Skeletal muscle tissue (tissue), 4 donors: ENCODE data around the gene PPFIA4. TPM values are rescaled to one million over a fixed set of nuclear protein-coding genes. Genes with fewer than 3 reads are reported as not detected.

Source experiments
- H3K27ac ChIP-seq: one replicate; pipeline ENCODE4 v1.7.0; 2013; ENCODE audit warnings: mild to moderate bottlenecking, low read depth, low read length, inconsistent platforms
- H3K27me3 ChIP-seq, 3 donors: one replicate each; pipeline ENCODE4 v1.7.0; 2013; ENCODE audit warnings: low read length in 3 of 3; ENCODE audit not compliant: control insufficient read depth in 3 of 3, insufficient read depth in 3 of 3
- H3K36me3 ChIP-seq, 3 donors: one replicate each; pipeline ENCODE4 v1.7.0; 2013; ENCODE audit warnings: low read length in 3 of 3; ENCODE audit not compliant: control insufficient read depth in 3 of 3, insufficient read depth in 3 of 3
- H3K4me1 ChIP-seq, 3 donors: one replicate each; pipeline ENCODE4 v1.7.0; 2013; ENCODE audit warnings: low read length in 3 of 3, mild to moderate bottlenecking in 3 of 3; ENCODE audit not compliant: control insufficient read depth in 3 of 3, insufficient read depth in 3 of 3
- H3K4me3 ChIP-seq, 3 donors: one replicate each; pipeline ENCODE4 v1.7.0; 2013; ENCODE audit warnings: low read length in 3 of 3
- H3K9ac ChIP-seq, 3 donors: one replicate each; pipeline ENCODE4 v1.7.0; 2013; ENCODE audit warnings: low read length in 3 of 3, mild to moderate bottlenecking in 3 of 3, moderate library complexity in 2 of 3, low read depth in 1 of 3
- H3K9me3 ChIP-seq, 3 donors: one replicate each; pipeline ENCODE4 v1.7.0; 2013; ENCODE audit warnings: low read length in 3 of 3; ENCODE audit not compliant: control insufficient read depth in 3 of 3
- total RNA-seq: library from RNA; depleted of rRNA; stranded (reverse); fragments of >200 nt; gene quantifications from one replicate; pipeline ENCODE4 v1.2.3, GENCODE V29; 2014
- donor health status: Osteomylitis.

Gene PPFIA4
- total RNA-seq, 1 donor from 2014 or later, result 15.7 TPM

GRCh38 chr1:203033917-203034316, 7.6 kb downstream of the PPFIA4 start:
- no peak overlapping the region for H3K9ac ChIP-seq
- H3K4me1 ChIP-seq, result peaks cover 51 to 84% (median 60%) of the 10 kb centered on the region in 3 donors
- H3K27ac ChIP-seq, result peak overlapping the region; percentile 99
- H3K9me3 ChIP-seq, result no peaks in the 10 kb centered on the region
- H3K27me3 ChIP-seq, result no peaks in the 10 kb centered on the region
- no peak overlapping the region for H3K4me3 ChIP-seq
- H3K36me3 ChIP-seq, result peaks cover 0 to 3% (median 0%) of the 10 kb centered on the region in 3 donors

- Histone ChIP-seq H3K9me3 (no peaks in the 10 kb centered on the region), H3K36me3 (peaks cover 0 to 3% (median 0%) of the 10 kb centered on the region in 3 donors), H3K4me3 (no peak overlapping the region), H3K27ac (peak overlapping the region; percentile 99), H3K9ac (peak overlapping the region in 1 of 3 donors; percentile 78), H3K4me1 (peaks cover 48 to 84% (median 60%) of the 10 kb centered on the region in 3 donors), H3K27me3 (no peaks in the 10 kb centered on the region)
These were observed 8.3 kb downstream of the PPFIA4 start for GRCh38 chr1:203034422-203035110.

- H3K9me3 ChIP-seq, result no peaks in the 10 kb centered on the region
- peak overlapping the region in 1 of 3 donors; percentile 7 for H3K4me3 ChIP-seq
- H3K9ac ChIP-seq, result peak overlapping the region; percentile 40 to 82 (median 78)
These were observed 9.1 kb downstream of the PPFIA4 start for GRCh38 chr1:203035111-203036000.

GRCh38 chr1:203036135-203036534, 9.8 kb downstream of the PPFIA4 start:
- no peaks in the 10 kb centered on the region for H3K9me3 ChIP-seq
- peak overlapping the region; percentile 54 to 82 (median 78) for H3K9ac ChIP-seq
- H3K4me1 ChIP-seq, result peaks cover 50 to 90% (median 71%) of the 10 kb centered on the region in 3 donors
- H3K4me3 ChIP-seq, result peak overlapping the region in 1 of 3 donors; percentile 7
- peak overlapping the region; percentile 99 for H3K27ac ChIP-seq
- H3K27me3 ChIP-seq, result no peaks in the 10 kb centered on the region
- no peaks in the 10 kb centered on the region for H3K36me3 ChIP-seq

More at GRCh38 chr1:203035111-203036000, 9.1 kb downstream of the PPFIA4 start:
- no peaks in the 10 kb centered on the region for H3K36me3 ChIP-seq
- peaks cover 50 to 86% (median 63%) of the 10 kb centered on the region in 3 donors for H3K4me1 ChIP-seq
- H3K27me3 ChIP-seq, result no peaks in the 10 kb centered on the region
- H3K27ac ChIP-seq, result peak overlapping the region; percentile 99

GRCh38 chr1:203036537-203036936, 10.2 kb downstream of the PPFIA4 start:
- H3K4me3 ChIP-seq, result peak overlapping the region; percentile 34 to 53 (median 35)
- peak overlapping the region; percentile 99 for H3K27ac ChIP-seq
- H3K27me3 ChIP-seq, result no peaks in the 10 kb centered on the region
- H3K9me3 ChIP-seq, result no peaks in the 10 kb centered on the region
- H3K9ac ChIP-seq, result peak overlapping the region; percentile 76 to 82 (median 78)
- H3K4me1 ChIP-seq, result peaks cover 52 to 93% (median 73%) of the 10 kb centered on the region in 3 donors
- H3K36me3 ChIP-seq, result no peaks in the 10 kb centered on the region

- Histone ChIP-seq H3K27ac (peak overlapping the region; percentile 99), H3K9ac (peak overlapping the region; percentile 76 to 82 (median 78)), H3K27me3 (no peaks in the 10 kb centered on the region), H3K36me3 (no peaks in the 10 kb centered on the region), H3K4me1 (peaks cover 54 to 96% (median 79%) of the 10 kb centered on the region in 3 donors), H3K4me3 (peak overlapping the region; percentile 15 to 49 (median 29)), H3K9me3 (no peaks in the 10 kb centered on the region)
These were observed 11.4 kb downstream of the PPFIA4 start for GRCh38 chr1:203037509-203038190.

- Histone ChIP-seq H3K27me3 (no peaks in the 10 kb centered on the region), H3K4me1 (peaks cover 54 to 90% (median 79%) of the 10 kb centered on the region in 3 donors), H3K9ac (peak overlapping the region; percentile 76 to 82 (median 78)), H3K9me3 (no peaks in the 10 kb centered on the region), H3K36me3 (no peaks in the 10 kb centered on the region), H3K4me3 (peak overlapping the region; percentile 15 to 56 (median 44)), H3K27ac (peak overlapping the region; percentile 99)
These were observed 12.0 kb downstream of the PPFIA4 start for GRCh38 chr1:203038217-203038741.

- H3K4me3 ChIP-seq, result peak overlapping the region in 2 of 3 donors; percentile 44 to 56
- peak overlapping the region; percentile 99 for H3K27ac ChIP-seq
- peaks cover 53 to 82% (median 77%) of the 10 kb centered on the region in 3 donors for H3K4me1 ChIP-seq
- H3K9me3 ChIP-seq, result no peaks in the 10 kb centered on the region
- peak overlapping the region; percentile 63 to 79 (median 65) for H3K9ac ChIP-seq
- H3K27me3 ChIP-seq, result no peaks in the 10 kb centered on the region
- H3K36me3 ChIP-seq, result peaks cover 0 to 1% (median 0%) of the 10 kb centered on the region in 3 donors
These were observed 12.8 kb downstream of the PPFIA4 start for GRCh38 chr1:203038891-203039608.
